OCI-LY7 (cell line): ENCODE measurements around the gene CA11. TPM values are rescaled to one million over a fixed set of nuclear protein-coding genes. Genes with fewer than 3 reads are reported as not detected.

Experiments
- BruUV-seq: library from RNA; stranded (reverse); fragments of 400-500 nt; replicated peaks from 2 replicates; lab custom pipeline; 2021; lab: Mats Ljungman, UMichigan
- CTCF ChIA-PET: fragments of 300-600 bp; sonication (Branson Sonifier 250); formaldehyde crosslinking; loops from one replicate; lab custom pipeline; 2022; ENCODE audit warnings: antibody characterized with exemption; ENCODE audit not compliant: unreplicated experiment; lab: Charles Lee
- POLR2A ChIA-PET: fragments of 300-600 bp; sonication (Branson Sonifier 250); formaldehyde crosslinking; loops from one replicate; lab custom pipeline; 2022; ENCODE audit warnings: antibody characterized with exemption; lab: Charles Lee
- DNase-seq: peaks from one replicate; pipeline ENCODE4 v3.0.0-alpha.2; 2015; ENCODE audit warnings: low spot score
- H2AFZ ChIP-seq: fragments of 200-600 bp; sonication (generic), shearing (Covaris generic); 2 replicates; pipeline ENCODE4 v1.6.1; 2014; ENCODE audit warnings: mild to moderate bottlenecking, antibody characterized with exemption, low read length, moderate library complexity
- H3K27ac ChIP-seq: fragments of 200-600 bp; sonication (generic); 2 replicates; pipeline ENCODE4 v1.5.1; 2014; ENCODE audit warnings: mixed run types, low read depth, mild to moderate bottlenecking, moderate library complexity, low read length, inconsistent platforms; ENCODE audit not compliant: poor library complexity, severe bottlenecking
- H3K36me3 ChIP-seq: fragments of 200-600 bp; sonication (generic); 2 replicates; pipeline ENCODE4 v1.6.1; 2014; ENCODE audit warnings: mild to moderate bottlenecking, antibody characterized with exemption, low read length, moderate library complexity, mixed read lengths; ENCODE audit not compliant: insufficient read depth
- H3K4me1 ChIP-seq: fragments of 200-600 bp; sonication (generic); 2 replicates; pipeline ENCODE4 v1.5.1; 2014; ENCODE audit warnings: mild to moderate bottlenecking, low read length; ENCODE audit not compliant: insufficient read depth, poor library complexity, severe bottlenecking
- H3K4me2 ChIP-seq: fragments of 200-600 bp; sonication (generic); 2 replicates; pipeline ENCODE4 v1.6.1; 2014; ENCODE audit warnings: mild to moderate bottlenecking, low read length
- H3K4me3 ChIP-seq: fragments of 200-600 bp; sonication (generic); 2 replicates; pipeline ENCODE4 v1.5.1; 2014; ENCODE audit warnings: mild to moderate bottlenecking, low read depth, low read length; ENCODE audit not compliant: poor library complexity, severe bottlenecking
- H3K79me2 ChIP-seq: fragments of 200-600 bp; sonication (generic); 2 replicates; pipeline ENCODE4 v1.6.1; 2016; ENCODE audit warnings: low read depth, mild to moderate bottlenecking, low read length, moderate library complexity, mixed read lengths; ENCODE audit not compliant: insufficient read depth
- H3K9me2 ChIP-seq: fragments of 200-600 bp; sonication (generic); 2 replicates; pipeline ENCODE4 v1.6.1; 2016; ENCODE audit warnings: mild to moderate bottlenecking, low read length, mixed read lengths; ENCODE audit not compliant: insufficient read depth
- H3K9me3 ChIP-seq: fragments of 200-600 bp; sonication (generic); 2 replicates; pipeline ENCODE4 v1.6.1; 2014; ENCODE audit warnings: mild to moderate bottlenecking, mixed run types, low read length, mixed read lengths
- H4K20me1 ChIP-seq: fragments of 200-600 bp; sonication (generic); 2 replicates; pipeline ENCODE4 v1.6.1; 2014; ENCODE audit warnings: mild to moderate bottlenecking, antibody characterized with exemption, low read length, moderate library complexity, mixed read lengths; ENCODE audit not compliant: insufficient read depth
- EZH2phosphoT487 ChIP-seq: fragments of 200-600 bp; sonication (generic); IDR thresholded peaks from 2 replicates; pipeline ENCODE4 v1.6.1; 2018; ENCODE audit warnings: low read depth, borderline replicate concordance, mild to moderate bottlenecking, mixed run types, antibody characterized with exemption, low read length, moderate library complexity, mixed read lengths
- intact Hi-C: fragments of 100-400 bp; cut with micrococcal nuclease; formaldehyde crosslinking; loops from one replicate; pipeline ENCODE4 v1.10.0; 2022; ENCODE audit not compliant: unreplicated experiment
- total RNA-seq, 2 experiments: library from RNA; depleted of rRNA in 1 of 2; stranded (reverse); fragments of >200 nt in 1 of 2; shearing (Covaris generic) in 1 of 2; gene quantifications; 2 replicates each; pipeline ENCODE4 v1.2.3, GENCODE V29; 2014 to 2022
- TF ChIP-seq, protein P1 (sequence below): fragments of 200-600 bp; sonication (generic); conservative IDR thresholded peaks from 2 replicates; pipeline ENCODE4 v1.5.1; 2014; ENCODE audit warnings: mild to moderate bottlenecking, antibody characterized with exemption, low read length, moderate library complexity, mixed read lengths

The CA11 gene
- total RNA-seq, 2 experiments from 2014 or later = 2.5 to 10.8 TPM

DNA sequence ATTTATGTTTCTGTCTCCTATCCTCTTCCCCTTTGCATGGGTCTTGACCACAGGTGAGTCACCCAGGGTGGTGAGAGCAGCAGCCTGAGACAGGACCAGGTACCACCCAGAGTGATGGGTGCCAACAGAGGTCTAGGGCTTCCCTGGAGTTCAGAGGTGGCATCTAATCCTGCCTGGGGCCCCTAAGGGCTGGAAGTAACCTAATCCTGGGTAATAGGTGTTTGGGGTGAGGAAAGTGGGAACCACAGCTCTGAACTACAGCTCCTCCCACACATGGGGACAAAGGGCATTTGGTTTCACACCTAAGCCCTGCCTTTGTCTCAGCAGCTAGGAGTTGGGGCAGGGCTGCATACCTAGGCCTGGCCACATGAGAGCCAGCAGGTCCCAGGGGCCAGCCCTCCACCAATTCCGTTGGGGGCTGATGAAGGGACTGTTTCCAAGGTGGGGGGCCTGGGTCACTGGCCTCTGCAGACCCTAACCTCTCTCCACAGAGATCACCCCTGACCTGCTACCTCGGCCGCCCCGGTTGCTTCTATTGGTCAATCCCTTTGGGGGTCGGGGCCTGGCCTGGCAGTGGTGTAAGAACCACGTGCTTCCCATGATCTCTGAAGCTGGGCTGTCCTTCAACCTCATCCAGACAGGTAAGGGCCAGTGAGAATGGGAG lies 18.7 kb downstream of the CA11 start:
- H3K4me1 ChIP-seq = peaks cover 15% of the 10 kb centered on the region
- H3K9me2 ChIP-seq = no peaks in the 10 kb centered on the region
- TF ChIP-seq EZH2phosphoT487 = no peak
- TF ChIP-seq, protein P1, sequence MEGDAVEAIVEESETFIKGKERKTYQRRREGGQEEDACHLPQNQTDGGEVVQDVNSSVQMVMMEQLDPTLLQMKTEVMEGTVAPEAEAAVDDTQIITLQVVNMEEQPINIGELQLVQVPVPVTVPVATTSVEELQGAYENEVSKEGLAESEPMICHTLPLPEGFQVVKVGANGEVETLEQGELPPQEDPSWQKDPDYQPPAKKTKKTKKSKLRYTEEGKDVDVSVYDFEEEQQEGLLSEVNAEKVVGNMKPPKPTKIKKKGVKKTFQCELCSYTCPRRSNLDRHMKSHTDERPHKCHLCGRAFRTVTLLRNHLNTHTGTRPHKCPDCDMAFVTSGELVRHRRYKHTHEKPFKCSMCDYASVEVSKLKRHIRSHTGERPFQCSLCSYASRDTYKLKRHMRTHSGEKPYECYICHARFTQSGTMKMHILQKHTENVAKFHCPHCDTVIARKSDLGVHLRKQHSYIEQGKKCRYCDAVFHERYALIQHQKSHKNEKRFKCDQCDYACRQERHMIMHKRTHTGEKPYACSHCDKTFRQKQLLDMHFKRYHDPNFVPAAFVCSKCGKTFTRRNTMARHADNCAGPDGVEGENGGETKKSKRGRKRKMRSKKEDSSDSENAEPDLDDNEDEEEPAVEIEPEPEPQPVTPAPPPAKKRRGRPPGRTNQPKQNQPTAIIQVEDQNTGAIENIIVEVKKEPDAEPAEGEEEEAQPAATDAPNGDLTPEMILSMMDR = no peak
- no peak overlapping the region for H3K4me3 ChIP-seq
- H3K27ac ChIP-seq = no peak overlapping the region
- ChIA-PET CTCF (no interaction called here), POLR2A (no interaction called here)
- intact Hi-C loops = no loop called here
- peaks cover 34% of the 10 kb centered on the region; the same call in 1 of the 2 replicates for H3K36me3 ChIP-seq
- no peaks in the 10 kb centered on the region for H3K9me3 ChIP-seq
- BruUV-seq = no TSS peak
- no peak for DNase-seq
- H4K20me1 ChIP-seq = no peaks in the 10 kb centered on the region
- H3K79me2 ChIP-seq = peaks cover 4% of the 10 kb centered on the region; the same call in 1 of the 2 replicates
- no peak overlapping the region for H2AFZ ChIP-seq
- H3K4me2 ChIP-seq = no peak overlapping the region

DNA sequence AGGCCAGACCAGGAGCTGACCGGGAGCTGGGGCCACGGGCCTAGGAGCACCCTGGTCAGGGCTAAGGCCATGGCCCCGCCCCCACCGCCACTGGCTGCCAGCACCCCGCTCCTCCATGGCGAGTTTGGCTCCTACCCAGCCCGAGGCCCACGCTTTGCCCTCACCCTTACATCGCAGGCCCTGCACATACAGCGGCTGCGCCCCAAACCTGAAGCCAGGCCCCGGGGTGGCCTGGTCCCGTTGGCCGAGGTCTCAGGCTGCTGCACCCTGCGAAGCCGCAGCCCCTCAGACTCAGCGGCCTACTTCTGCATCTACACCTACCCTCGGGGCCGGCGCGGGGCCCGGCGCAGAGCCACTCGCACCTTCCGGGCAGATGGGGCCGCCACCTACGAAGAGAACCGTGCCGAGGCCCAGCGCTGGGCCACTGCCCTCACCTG lies 20.1 kb downstream of the CA11 start:
- ChIA-PET POLR2A (no interaction called here), CTCF (no interaction called here)
- Histone ChIP-seq H2AFZ (no peak overlapping the region), H3K27ac (no peak overlapping the region), H3K79me2 (peaks cover 4% of the 10 kb centered on the region; the same call in 1 of the 2 replicates), H3K36me3 (peaks cover 32% of the 10 kb centered on the region; the same call in 1 of the 2 replicates), H3K4me3 (no peak overlapping the region), H3K9me2 (no peaks in the 10 kb centered on the region), H3K4me2 (no peak overlapping the region), H3K9me3 (no peaks in the 10 kb centered on the region), H4K20me1 (no peaks in the 10 kb centered on the region), H3K4me1 (peaks cover 21% of the 10 kb centered on the region)
- BruUV-seq = no TSS peak
- TF ChIP-seq, protein P1 = no peak
- no peak for TF ChIP-seq EZH2phosphoT487
- DNase-seq = no peak
- intact Hi-C loops = no loop called here
